GM12891 (cell line): Measurements from ENCODE around the gene TSPYL2.

Experiments
- POLR2A ChIP-seq: IDR thresholded peaks from 2 replicates; pipeline ENCODE4 v1.6.1; 2011; ENCODE audit warnings: low read depth, low read length, control low read depth
- POLR2AphosphoS5 ChIP-seq: IDR thresholded peaks from 2 replicates; pipeline ENCODE4 v1.6.1; 2011; ENCODE audit warnings: low read depth, low read length, control low read depth
- SPI1 ChIP-seq: IDR thresholded peaks from 2 replicates; pipeline ENCODE4 v1.6.1; 2011; ENCODE audit warnings: low read depth, low read length, control low read depth
- TAF1 ChIP-seq: IDR thresholded peaks from 2 replicates; pipeline ENCODE4 v1.6.1; 2011; ENCODE audit warnings: low read depth, low read length, control low read depth

DNA sequence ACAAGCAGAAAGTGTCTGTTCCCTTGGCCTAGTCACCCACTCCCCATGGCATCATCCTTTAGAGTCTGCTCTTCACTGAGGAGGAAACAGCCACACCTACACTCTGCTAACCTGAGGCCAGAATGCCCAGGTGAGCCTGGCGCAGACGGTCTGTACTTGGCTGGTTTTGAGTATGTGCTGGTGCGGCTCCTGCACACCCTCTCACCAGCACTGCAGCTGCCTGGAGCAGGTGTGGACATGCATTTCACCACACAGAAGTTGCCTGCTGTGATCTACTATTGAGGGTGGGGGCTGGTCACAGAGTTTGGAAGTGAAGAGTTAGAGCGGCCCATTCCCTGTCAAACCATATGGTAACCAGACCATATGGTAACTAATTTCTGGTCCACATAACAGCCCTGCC is 51.2 kb downstream of the TSPYL2 start:
- TF ChIP-seq POLR2A, result no peak
- no peak for TF ChIP-seq TAF1
- no peak for TF ChIP-seq POLR2AphosphoS5
- no peak for TF ChIP-seq SPI1
